ENCODE measurements around the gene IBA57. TPM values are rescaled to one million over a fixed set of nuclear protein-coding genes. Genes with fewer than 3 reads are reported as not detected.

The IBA57 gene
- total RNA-seq, 1 donor from 2014 or later: 2.0 TPM

- H3K4me3 ChIP-seq (ENCODE audit: low read depth, low read length): peak overlapping the region; percentile 64
- peak; percentile 52 for TF ChIP-seq CTCF (conservative IDR thresholded peaks at IDR 0.05; ENCODE audit: low read depth, low read length)
- DNase-seq (ENCODE audit: low read depth): no peak
Observed at GRCh38 chr1:228212966-228213844, 47.6 kb downstream of the IBA57 start.

GRCh38 chr1:228213917-228214808 lies 48.6 kb downstream of the IBA57 start:
- TF ChIP-seq CTCF (conservative IDR thresholded peaks at IDR 0.05; ENCODE audit: low read depth, low read length): no peak
- peak overlapping the region; percentile 64 for H3K4me3 ChIP-seq (ENCODE audit: low read depth, low read length)
- no peak for DNase-seq (ENCODE audit: low read depth)

GRCh38 chr1:228214921-228215662 lies 49.5 kb downstream of the IBA57 start:
- H3K4me3 ChIP-seq (ENCODE audit: low read depth, low read length): no peak overlapping the region
- no peak for TF ChIP-seq CTCF (conservative IDR thresholded peaks at IDR 0.05; ENCODE audit: low read depth, low read length)
- DNase-seq (ENCODE audit: low read depth): no peak

GRCh38 chr1:228215663-228216116 lies 50.1 kb downstream of the IBA57 start:
- H3K4me3 ChIP-seq (ENCODE audit: low read depth, low read length): no peak overlapping the region
- no peak for DNase-seq (ENCODE audit: low read depth)
- TF ChIP-seq CTCF (conservative IDR thresholded peaks at IDR 0.05; ENCODE audit: low read depth, low read length): no peak

- no peak for DNase-seq (ENCODE audit: low read depth)
- no peak overlapping the region for H3K4me3 ChIP-seq (ENCODE audit: low read depth, low read length)
- TF ChIP-seq CTCF (conservative IDR thresholded peaks at IDR 0.05; ENCODE audit: low read depth, low read length): no peak
Observed at GRCh38 chr1:228216371-228217320, 51.0 kb downstream of the IBA57 start.

All from epithelial cell of proximal tubule (primary cell).